Measurements from ENCODE around the gene YY1. TPM values are rescaled to one million over a fixed set of nuclear protein-coding genes. Genes with fewer than 3 reads are reported as not detected.
A peak's percentile ranks its signal among the peaks of the same experiment; 100 is the strongest.

The YY1 gene
- total and polyA plus RNA-seq, 9 of the 15 experiments (the other 6 are each of a cell fraction or from before 2014, with no cell fraction given), result 20.8 to 74.2 (median 46.7) TPM

GRCh38 chr14:100219126-100219785 is 19.7 kb upstream of the YY1 start:
- FAIRE-seq (no peak), ATAC-seq (no peak), DNase-seq (ENCODE audit: extremely low read depth in 1 of 4, low spot score in 3 of 4) (no peak)
- no peak overlapping the region for H2AFZ ChIP-seq (ENCODE audit: low read depth, low read length)
- POLR2A ChIA-PET, result no interaction called here
- H3K4me3 ChIP-seq, result no peak overlapping the region
- in situ Hi-C loops (cut with MboI), result no loop called here
- no TSS peak for BruUV-seq (replicated peaks)
- peaks cover 29% of the 10 kb centered on the region; the same call in 2 of the 3 replicates for H3K79me2 ChIP-seq (ENCODE audit: control insufficient read depth, insufficient read depth, low read length)
- H3K36me3 ChIP-seq (ENCODE audit: control insufficient read depth, insufficient read depth, low read length), result no peaks in the 10 kb centered on the region
- 66% methylated on average over 3 of the region's 4 CpGs for WGBS (ENCODE audit: insufficient coverage, low coverage, missing lambda C conversion rate)
- no peaks in the 10 kb centered on the region for H3K9me1 ChIP-seq (ENCODE audit: control insufficient read depth, insufficient read depth, low read length)
- H4K20me1 ChIP-seq (replicated peaks; ENCODE audit: control insufficient read depth, insufficient read depth, low read length), result no peaks in the 10 kb centered on the region
- no peaks in the 10 kb centered on the region for H3K27me3 ChIP-seq (ENCODE audit: control insufficient read depth in 2 of 2, insufficient read depth in 2 of 2, low read length in 2 of 2)
- intact Hi-C loops (cut with micrococcal nuclease), result no loop called here
- peaks cover 38 to 49% of the 10 kb centered on the region in 2 experiments for H3K4me1 ChIP-seq (replicated peaks in 1 of 2; ENCODE audit: control insufficient read depth in 2 of 2, insufficient read depth in 2 of 2, low read length in 2 of 2)
- H3K4me2 ChIP-seq (ENCODE audit: insufficient read depth, low read length), result no peak overlapping the region
- no peak overlapping the region for H3K9ac ChIP-seq (ENCODE audit: insufficient read depth in 1 of 2, low read depth in 2 of 2, low read length in 2 of 2)
- CTCF ChIA-PET (ENCODE audit: low intra/inter-chr PET ratio), result no interaction called here
- no peaks in the 10 kb centered on the region for H3K9me3 ChIP-seq (replicated peaks; ENCODE audit: control insufficient read depth, insufficient read depth, low read depth, low read length)
- no peak overlapping the region for H3K27ac ChIP-seq (ENCODE audit: extremely low read depth, low read depth, low read length)
- peak; percentile 50; the same call in 1 of the 2 replicates for TF ChIP-seq SMARCA5 (IDR thresholded peaks at IDR 0.05)
- TF ChIP-seq ZNF644 (tag; IDR thresholded peaks at IDR 0.05; ENCODE audit: low read depth), result no peak
- TF ChIP-seq SMAD2 (IDR thresholded peaks at IDR 0.05; ENCODE audit: low read depth, low read length), result no peak
- no peak for TF ChIP-seq STAT6 (CRISPR knock-in tag; IDR thresholded peaks at IDR 0.05)
- TF ChIP-seq RBM17 (IDR thresholded peaks at IDR 0.05; ENCODE audit: borderline replicate concordance, low read depth, low read length), result no peak
- no peak for TF ChIP-seq RAD21 (CRISPR knock-in tag; conservative IDR thresholded peaks at IDR 0.05 in 1 of 2, IDR thresholded peaks at IDR 0.05 in 1 of 2)
- no peak for TF ChIP-seq NR0B1 (IDR thresholded peaks at IDR 0.05; ENCODE audit: partially characterized antibody)
- TF ChIP-seq SIX5 (IDR thresholded peaks at IDR 0.05; ENCODE audit: borderline replicate concordance in 1 of 2, insufficient read depth in 1 of 2, low read depth in 1 of 2, low read length in 2 of 2), result no peak
- TF ChIP-seq JUN (IDR thresholded peaks at IDR 0.05; ENCODE audit: borderline replicate concordance, low read depth, low read length), result no peak
- TF ChIP-seq JUN (CRISPR knock-in tag; IDR thresholded peaks at IDR 0.05; ENCODE audit: borderline replicate concordance), result no peak
- no peak for TF ChIP-seq KHSRP (IDR thresholded peaks at IDR 0.05)
- TF ChIP-seq STAT5B (CRISPR knock-in tag; IDR thresholded peaks at IDR 0.05), result no peak
- no peak for TF ChIP-seq NR3C1 (CRISPR knock-in tag; IDR thresholded peaks at IDR 0.05)
- no peak for TF ChIP-seq KLF16 (IDR thresholded peaks at IDR 0.05)
- no peak for TF ChIP-seq GTF2A2 (tag; IDR thresholded peaks at IDR 0.05)
- TF ChIP-seq RBM25 (IDR thresholded peaks at IDR 0.05; ENCODE audit: low read depth, low read length, severe bottlenecking), result peak; percentile 91
